ENCODE data around the gene SLC10A7.

Gene SLC10A7

GRCh38 chr4:146521541-146522097, at the start of gene SLC10A7:
Gene SLC10A7, minus strand, starts transcription at chr4:146521940. Its CDS starts 223 bp downstream, at chr4:146521717.
- DNase-seq = peak; percentile 72

- no peak for DNase-seq
These were observed 45.7 kb upstream of the SLC10A7 start for GRCh38 chr4:146567396-146567795.

GRCh38 chr4:146564492-146564891, 42.8 kb upstream of the SLC10A7 start:
- no peak for DNase-seq

GRCh38 chr4:146550161-146550560, 28.4 kb upstream of the SLC10A7 start:
- DNase-seq = no peak

- no peak for DNase-seq
These were observed 26.7 kb upstream of the SLC10A7 start for GRCh38 chr4:146548443-146548842.

- no peak for DNase-seq
These were observed 23.4 kb upstream of the SLC10A7 start for GRCh38 chr4:146545102-146545501.

GRCh38 chr4:146534178-146534577, 12.4 kb upstream of the SLC10A7 start:
- no peak for DNase-seq

GRCh38 chr4:146525754-146526153, 4.0 kb upstream of the SLC10A7 start:
- DNase-seq = no peak

- no peak for DNase-seq
These were observed 2.9 kb upstream of the SLC10A7 start for GRCh38 chr4:146524663-146525062.

GRCh38 chr4:146522869-146523205, 1.1 kb upstream of the SLC10A7 start:
- no peak for DNase-seq

GRCh38 chr4:146522098-146522868, 543 bp upstream of the SLC10A7 start:
- peak; percentile 90 for DNase-seq

GRCh38 chr4:146520896-146521540, 722 bp downstream of the SLC10A7 start:
- DNase-seq = peak; percentile 34

GRCh38 chr4:146514651-146515357, 6.9 kb downstream of the SLC10A7 start:
- DNase-seq = no peak

- no peak for DNase-seq
These were observed 8.2 kb downstream of the SLC10A7 start for GRCh38 chr4:146513548-146513947.

GRCh38 chr4:146511381-146511780, 10.4 kb downstream of the SLC10A7 start:
- no peak for DNase-seq

GRCh38 chr4:146510942-146511341, 10.8 kb downstream of the SLC10A7 start:
- no peak for DNase-seq

- DNase-seq = no peak
These were observed 13.4 kb downstream of the SLC10A7 start for GRCh38 chr4:146508229-146508939.

- DNase-seq = no peak
These were observed 14.1 kb downstream of the SLC10A7 start for GRCh38 chr4:146507632-146508031.

- DNase-seq = no peak
These were observed 15.5 kb downstream of the SLC10A7 start for GRCh38 chr4:146506272-146506671.

GRCh38 chr4:146500216-146500615, 21.5 kb downstream of the SLC10A7 start:
- no peak for DNase-seq

- no peak for DNase-seq
These were observed 23.4 kb downstream of the SLC10A7 start for GRCh38 chr4:146498291-146498690.

GRCh38 chr4:146495269-146495668, 26.5 kb downstream of the SLC10A7 start:
- DNase-seq = no peak

GRCh38 chr4:146494143-146494542, 27.6 kb downstream of the SLC10A7 start:
- DNase-seq = no peak

All from CD4-positive, alpha-beta T cell treated with Interleukin-6 for 4 hours (primary cell).